Fibroblast of pulmonary artery (primary cell): ENCODE results near the gene FUNDC1.
"Not testable (repeated sequence)": the region's sequence is repeated elsewhere in the genome, so short reads cannot be mapped to it uniquely, and the experiment has no call there.

Source experiments
- DNase-seq: peaks from one replicate; pipeline ENCODE4 v3.0.0-alpha.2; 2010; ENCODE audit warnings: low read depth
- H3K4me3 ChIP-seq: replicated peaks from 2 replicates; pipeline ENCODE4 v1.5.1; 2011; ENCODE audit warnings: low read depth, mild to moderate bottlenecking, control low read depth, low read length, moderate library complexity
- TF ChIP-seq, protein P1 (sequence below): IDR thresholded peaks from 2 replicates; pipeline ENCODE4 v1.5.1; 2011; ENCODE audit warnings: mild to moderate bottlenecking, control low read depth, low read length, inconsistent platforms; ENCODE audit errors: missing control alignments

FUNDC1 gene

DNA sequence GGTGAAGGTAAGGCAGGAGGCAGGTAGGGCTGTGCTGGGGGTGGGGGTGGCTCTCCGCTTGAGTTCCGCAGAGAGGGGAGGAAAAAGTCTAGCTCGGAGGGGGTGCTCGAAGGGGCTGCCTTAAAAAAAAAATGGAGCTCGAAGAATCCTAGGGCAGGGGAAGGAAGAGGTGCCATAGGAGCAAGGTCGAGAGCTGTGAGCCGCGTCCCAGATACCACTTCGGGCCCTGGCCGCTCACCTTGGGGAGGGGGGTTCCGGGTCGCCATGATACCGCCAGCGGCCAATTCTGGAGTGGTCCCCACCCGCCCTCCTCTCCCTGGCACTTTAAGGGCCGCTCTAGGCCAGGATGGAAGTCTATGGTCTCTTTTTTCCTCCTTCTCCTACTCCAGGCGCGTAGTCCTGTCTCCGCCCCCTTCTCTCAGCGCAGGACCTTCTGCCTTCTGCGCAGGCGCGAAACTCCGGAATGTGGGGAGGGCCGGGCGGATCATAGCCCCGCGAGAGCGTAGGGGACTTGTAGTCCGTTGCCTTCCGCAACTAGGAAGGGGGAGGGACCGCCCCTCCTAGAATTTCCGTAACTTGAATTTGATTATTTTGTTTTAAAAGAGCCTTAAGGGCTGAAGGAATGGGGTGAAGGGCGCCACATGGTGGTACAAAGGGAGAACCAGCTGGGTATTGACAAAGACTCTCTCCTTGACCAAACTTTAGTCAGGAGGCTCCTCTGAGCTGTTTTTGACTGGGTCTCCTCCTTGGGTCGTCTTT is at the start of gene FUNDC1:
Gene FUNDC1, minus strand, starts transcription at position 293 of the 759 bp plus-strand sequence. Its CDS starts 27 bp downstream, at position 266.
- TF ChIP-seq, protein P1, sequence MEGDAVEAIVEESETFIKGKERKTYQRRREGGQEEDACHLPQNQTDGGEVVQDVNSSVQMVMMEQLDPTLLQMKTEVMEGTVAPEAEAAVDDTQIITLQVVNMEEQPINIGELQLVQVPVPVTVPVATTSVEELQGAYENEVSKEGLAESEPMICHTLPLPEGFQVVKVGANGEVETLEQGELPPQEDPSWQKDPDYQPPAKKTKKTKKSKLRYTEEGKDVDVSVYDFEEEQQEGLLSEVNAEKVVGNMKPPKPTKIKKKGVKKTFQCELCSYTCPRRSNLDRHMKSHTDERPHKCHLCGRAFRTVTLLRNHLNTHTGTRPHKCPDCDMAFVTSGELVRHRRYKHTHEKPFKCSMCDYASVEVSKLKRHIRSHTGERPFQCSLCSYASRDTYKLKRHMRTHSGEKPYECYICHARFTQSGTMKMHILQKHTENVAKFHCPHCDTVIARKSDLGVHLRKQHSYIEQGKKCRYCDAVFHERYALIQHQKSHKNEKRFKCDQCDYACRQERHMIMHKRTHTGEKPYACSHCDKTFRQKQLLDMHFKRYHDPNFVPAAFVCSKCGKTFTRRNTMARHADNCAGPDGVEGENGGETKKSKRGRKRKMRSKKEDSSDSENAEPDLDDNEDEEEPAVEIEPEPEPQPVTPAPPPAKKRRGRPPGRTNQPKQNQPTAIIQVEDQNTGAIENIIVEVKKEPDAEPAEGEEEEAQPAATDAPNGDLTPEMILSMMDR: peak; percentile 27
- H3K4me3 ChIP-seq: peak within 1 kb of the TSS; percentile 76
- peak; percentile 95 for DNase-seq

GRCh38 chrX:44585866-44586265 is 43.2 kb upstream of the FUNDC1 start:
- TF ChIP-seq, protein P1: no peak
- no peak for DNase-seq
- no peak overlapping the region for H3K4me3 ChIP-seq

GRCh38 chrX:44580466-44580865 is 37.8 kb upstream of the FUNDC1 start:
- TF ChIP-seq, protein P1: no peak
- no peak overlapping the region for H3K4me3 ChIP-seq
- DNase-seq: peak; percentile 55

DNA sequence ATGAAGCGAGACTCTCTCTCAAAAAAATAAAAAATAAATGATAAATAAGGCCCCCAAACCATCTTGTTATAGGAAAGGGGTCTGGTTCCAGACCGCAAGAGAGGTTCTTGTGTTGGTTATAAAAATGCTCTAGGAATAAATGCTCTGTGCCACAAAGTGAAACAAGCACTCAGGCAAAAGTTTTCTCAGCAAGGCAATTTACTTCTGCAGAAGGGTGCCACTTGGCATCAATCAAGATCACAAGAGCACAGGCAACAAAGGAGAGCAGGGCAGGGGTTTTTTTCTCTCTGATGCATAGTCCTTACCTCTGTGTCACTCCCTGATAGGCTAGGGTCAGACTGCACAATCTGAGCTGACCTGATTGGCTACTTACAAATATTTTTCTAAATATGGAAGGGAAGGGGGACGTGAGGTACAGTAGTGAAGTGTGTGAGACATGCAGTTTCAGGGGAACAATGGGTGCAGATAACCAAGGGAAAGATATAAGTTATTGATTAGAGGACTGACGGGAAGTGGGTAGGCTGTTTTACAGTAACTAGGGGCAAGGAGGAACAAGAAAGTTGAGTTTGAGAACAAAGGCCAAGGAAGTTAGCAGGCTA is 29.8 kb upstream of the FUNDC1 start:
- TF ChIP-seq, protein P1: no peak
- H3K4me3 ChIP-seq: no peak overlapping the region
- no peak for DNase-seq

DNA sequence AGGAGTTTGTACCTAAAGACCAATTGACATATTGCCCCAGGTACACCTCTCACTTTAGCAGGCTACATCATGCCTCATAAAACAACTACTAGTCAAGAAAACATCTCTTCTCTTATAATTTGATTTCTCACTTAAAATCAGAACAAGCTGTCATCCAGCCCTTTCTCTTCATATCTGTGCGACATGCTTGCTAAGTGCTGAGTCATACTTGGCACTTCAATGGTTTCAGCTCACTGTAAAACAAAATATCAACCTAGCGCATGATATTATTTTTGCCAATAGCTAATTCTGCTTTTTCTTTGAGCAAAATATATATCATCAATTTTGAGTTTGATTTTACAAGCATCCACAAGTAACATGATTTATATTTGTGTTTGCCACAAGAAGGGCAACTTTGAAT is 27.9 kb upstream of the FUNDC1 start:
- no peak overlapping the region for H3K4me3 ChIP-seq
- TF ChIP-seq, protein P1: no peak
- peak; percentile 46 for DNase-seq

GRCh38 chrX:44569122-44569521 is 26.5 kb upstream of the FUNDC1 start:
- H3K4me3 ChIP-seq: no peak overlapping the region
- TF ChIP-seq, protein P1: no peak
- no peak for DNase-seq

- peak; percentile 21 for DNase-seq
- no peak overlapping the region for H3K4me3 ChIP-seq
- TF ChIP-seq, protein P1: no peak
Observed at GRCh38 chrX:44568196-44568595, 25.5 kb upstream of the FUNDC1 start.

DNA sequence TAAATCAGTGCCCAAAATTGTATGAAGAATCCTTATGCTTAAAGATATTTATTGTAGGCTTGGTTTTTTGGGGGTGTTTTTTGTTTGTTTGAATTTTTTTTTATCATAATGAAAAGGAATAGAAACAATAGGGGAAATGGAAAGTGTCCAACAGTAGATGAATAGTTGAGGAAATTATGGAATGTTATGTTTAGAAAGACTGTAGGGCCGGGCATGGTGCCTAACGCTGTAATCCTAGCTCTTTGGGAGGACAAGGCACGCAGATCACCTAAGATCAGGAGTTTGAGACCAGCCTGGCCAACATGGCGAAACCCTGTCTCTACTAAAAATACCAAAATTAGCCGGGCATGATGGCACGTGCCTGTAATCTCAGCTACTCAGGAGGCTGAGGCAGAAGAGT is 19.2 kb upstream of the FUNDC1 start:
- H3K4me3 ChIP-seq, DNase-seq: not testable (repeated sequence)
